GM18498 (cell line): Measurements from ENCODE around the gene SPATA31E1.
"Not testable (repeated sequence)": the region's sequence is repeated elsewhere in the genome, so short reads cannot be mapped to it uniquely, and the experiment has no call there.

Source experiments
- ATAC-seq: cut with Tn5 transposase; IDR thresholded peaks from one replicate; pipeline ENCODE4 v1.9.1; 2021; ENCODE audit warnings: mild to moderate bottlenecking, moderate library complexity; ENCODE audit not compliant: unreplicated experiment

The SPATA31E1 gene

GRCh38 chr9:87882627-87883026 lies at the start of gene SPATA31E1:
SPATA31E1 (plus strand) TSS chr9:87882877; CDS start chr9:87882892, 15 bp downstream.
- ATAC-seq = no peak

GRCh38 chr9:87834357-87834756 lies 48.3 kb upstream of the SPATA31E1 start:
- no peak for ATAC-seq

GRCh38 chr9:87836536-87836935 lies 46.1 kb upstream of the SPATA31E1 start:
- no peak for ATAC-seq

- ATAC-seq = no peak
Measured at GRCh38 chr9:87836951-87837705, 45.5 kb upstream of the SPATA31E1 start.

GRCh38 chr9:87840134-87840533 lies 42.5 kb upstream of the SPATA31E1 start:
- no peak for ATAC-seq

GRCh38 chr9:87842878-87843585 lies 39.6 kb upstream of the SPATA31E1 start:
- ATAC-seq = no peak

GRCh38 chr9:87844506-87844905 lies 38.2 kb upstream of the SPATA31E1 start:
- ATAC-seq = no peak

- not testable (repeated sequence) for ATAC-seq
Measured at GRCh38 chr9:87847817-87848216, 34.9 kb upstream of the SPATA31E1 start.

GRCh38 chr9:87849144-87849758 lies 33.4 kb upstream of the SPATA31E1 start:
- no peak for ATAC-seq

GRCh38 chr9:87850391-87850790 lies 32.3 kb upstream of the SPATA31E1 start:
- no peak for ATAC-seq

GRCh38 chr9:87851186-87851585 lies 31.5 kb upstream of the SPATA31E1 start:
- ATAC-seq = not testable (repeated sequence)

GRCh38 chr9:87853302-87853701 lies 29.4 kb upstream of the SPATA31E1 start:
- no peak for ATAC-seq

- no peak for ATAC-seq
Measured at GRCh38 chr9:87853876-87854579, 28.6 kb upstream of the SPATA31E1 start.

- ATAC-seq = no peak
Measured at GRCh38 chr9:87854580-87854955, 28.1 kb upstream of the SPATA31E1 start.

- no peak for ATAC-seq
Measured at GRCh38 chr9:87855061-87855460, 27.6 kb upstream of the SPATA31E1 start.

GRCh38 chr9:87857141-87857947 lies 25.3 kb upstream of the SPATA31E1 start:
- ATAC-seq = no peak

- ATAC-seq = no peak
Measured at GRCh38 chr9:87857948-87858335, 24.7 kb upstream of the SPATA31E1 start.

GRCh38 chr9:87859137-87859536 lies 23.5 kb upstream of the SPATA31E1 start:
- ATAC-seq = no peak

GRCh38 chr9:87859786-87860185 lies 22.9 kb upstream of the SPATA31E1 start:
- no peak for ATAC-seq

GRCh38 chr9:87861332-87861731 lies 21.3 kb upstream of the SPATA31E1 start:
- no peak for ATAC-seq
